Heart right ventricle (tissue), 16 donors: Measurements from ENCODE around the gene SERPINB11. TPM values are rescaled to one million over a fixed set of nuclear protein-coding genes. Genes with fewer than 3 reads are reported as not detected.

Experiments
- ATAC-seq, 8 donors: fragments of 200-7000 bp; cut with Tn5 transposase; one replicate each; pipeline ENCODE4 v1.9.1; 2020; ENCODE audit warnings: mild to moderate bottlenecking in 8 of 8, moderate library complexity in 8 of 8, moderate number of reproducible peaks in 1 of 8
- DNase-seq, 2 donors: peaks; one replicate each; pipeline ENCODE4 v3.0.0-alpha.2; 2020
- H3K27ac ChIP-seq, 10 donors: fragments of 200-600 bp; sonication (generic) in 2 of 10; one replicate each; pipeline versions ENCODE4 v1.5.0 to v1.8.0; 2020 to 2022; ENCODE audit warnings: mild to moderate bottlenecking in 3 of 10
- H3K27me3 ChIP-seq, 7 donors: fragments of 200-600 bp; one replicate each; pipeline ENCODE4 v1.8.0; 2021 to 2022; ENCODE audit warnings: mild to moderate bottlenecking in 2 of 7
- H3K36me3 ChIP-seq, 9 donors: fragments of 200-600 bp; sonication (generic) in 1 of 9; one replicate each; pipeline versions ENCODE4 v1.5.0 to v1.8.0; 2020 to 2022; ENCODE audit warnings: mild to moderate bottlenecking in 2 of 9
- H3K4me1 ChIP-seq, 9 donors: fragments of 200-600 bp; sonication (generic) in 1 of 9; one replicate each; pipeline versions ENCODE4 v1.5.0 to v1.8.0; 2020 to 2022; ENCODE audit warnings: mild to moderate bottlenecking in 4 of 9
- H3K4me3 ChIP-seq, 10 donors: fragments of 200-600 bp; sonication (generic) in 2 of 10; one replicate each; pipeline versions ENCODE4 v1.5.0 to v1.8.0; 2020 to 2022; ENCODE audit warnings: mild to moderate bottlenecking in 7 of 10, moderate library complexity in 2 of 10
- H3K9me3 ChIP-seq, 11 donors: fragments of 200-600 bp in 10 of 11; sonication (generic) in 2 of 11; one replicate each; pipeline versions ENCODE4 v1.5.0 to v1.8.0; 2013 to 2022; ENCODE audit warnings: mild to moderate bottlenecking in 2 of 11, control low read depth in 1 of 11, moderate library complexity in 1 of 11
- CTCF ChIP-seq, 9 donors: fragments of 200-600 bp; sonication (generic) in 2 of 9; IDR thresholded peaks; one replicate each; pipeline versions ENCODE4 v1.5.0 to v1.8.0; 2021 to 2022; ENCODE audit warnings: antibody characterized with exemption in 9 of 9, mild to moderate bottlenecking in 5 of 9, moderate library complexity in 1 of 9
- WGBS, 2 donors: extraction: QIAGEN DNeasy Blood & Tissue Kit; methylation state at CpG; one replicate each; pipeline ENCODE4 v1.1.7; 2013; ENCODE audit warnings: inconsistent platforms in 1 of 2; 5-methylcytosine and 5-hydroxymethylcytosine counted together
- intact Hi-C, 10 donors: fragments of 100-400 bp; cut with DNase I; formaldehyde crosslinking; loops; one replicate each; pipeline versions ENCODE4 v1.11.1 to v1.14.2; 2022
- polyA plus RNA-seq, 2 donors: library from polyadenylated mRNA; stranded (reverse); fragments of 200-250 nt; gene quantifications; one replicate each; pipeline ENCODE4 v1.2.3, GENCODE V29; 2013
- total RNA-seq, 10 donors: library from RNA; stranded (reverse); fragmentation: NEBNext Ultra II Directional in 3 of 10; extraction: Animal tissue kit (Norgen Biotek cat#: 25700) in 3 of 10; gene quantifications; one replicate each; pipeline versions ENCODE4 v1.2.1 to v1.2.4, GENCODE V29; 2021 to 2023
- donor health status: Arrhythmogenic right ventricular cardiomyopathy.
- donor health status: ischemic (EF 13 %, LVEDD 7.1; RV severe dilation, severe dysfunction).
- donor health status: healthy with polysubstance abuse.
- donor health status: DM: no; HTN: yes; CAD: no.
- donor health status: DM: no; HTN: no; CAD: no.
- donor health status: ischemic (EF 25% LVEDD 6.9; RV normal size, moderate dysfunction).
- donor health status: ischemic (EF 25% LVEDD 5.7; RV mildly dilated, moderate dysfunction).
- donor health status: healthy.
- donor health status: DM: yes; HTN: yes; CAD: no.
- donor health status: Ischemic cardiomyopathy.
- donor health status: ischemic (EF 35%, LVEDD 5.7; RV mildly dilated, moderate dysfunction).
- donor health status: nonischemic (EF 11% LVEDD 7.7; RV severe dilation, severe dysfunction).
- donor health status: DM: yes; HTN: yes; CAD: no.
- donor health status: PGD.
- donor health status: ischemic (EF 29% LVEDD 5.4; RV normal size, mild dysfunction).
- donor health status: nonischemic (EF 23%, LVEDD 6.1; RV moderate dilation, normal function).

Gene SERPINB11
- total and polyA plus RNA-seq, 12 donors: not detected

- no peaks in the 10 kb centered on the region for H3K4me1 ChIP-seq
- H3K27ac ChIP-seq: no peak overlapping the region
- no peak for TF ChIP-seq CTCF (IDR thresholded peaks at IDR 0.05)
- no peaks in the 10 kb centered on the region for H3K36me3 ChIP-seq
- H3K9me3 ChIP-seq: peaks cover 0 to 22% (median 7%) of the 10 kb centered on the region in 11 donors
- WGBS, 2 donors: 71 to 74% methylated on average over 1 of the region's 1 CpG
- intact Hi-C loops: no loop called here
- DNase-seq (no peak), ATAC-seq (no peak)
- no peaks in the 10 kb centered on the region for H3K27me3 ChIP-seq
- no peak overlapping the region for H3K4me3 ChIP-seq
Measured at GRCh38 chr18:63762518-63762917, 59.8 kb downstream of the SERPINB11 start.

GRCh38 chr18:63763831-63764600, 61.3 kb downstream of the SERPINB11 start:
- H3K27ac ChIP-seq: no peak overlapping the region
- ATAC-seq (no peak), DNase-seq (no peak)
- no peaks in the 10 kb centered on the region for H3K4me1 ChIP-seq
- no peak for TF ChIP-seq CTCF (IDR thresholded peaks at IDR 0.05)
- peaks cover 0 to 22% (median 7%) of the 10 kb centered on the region in 11 donors for H3K9me3 ChIP-seq
- WGBS, 2 donors: 71 to 75% methylated on average over 3 of the region's 3 CpGs
- no peaks in the 10 kb centered on the region for H3K36me3 ChIP-seq
- no peak overlapping the region for H3K4me3 ChIP-seq
- intact Hi-C loops: no loop called here
- H3K27me3 ChIP-seq: peaks cover 0 to 4% (median 0%) of the 10 kb centered on the region in 7 donors

DNA sequence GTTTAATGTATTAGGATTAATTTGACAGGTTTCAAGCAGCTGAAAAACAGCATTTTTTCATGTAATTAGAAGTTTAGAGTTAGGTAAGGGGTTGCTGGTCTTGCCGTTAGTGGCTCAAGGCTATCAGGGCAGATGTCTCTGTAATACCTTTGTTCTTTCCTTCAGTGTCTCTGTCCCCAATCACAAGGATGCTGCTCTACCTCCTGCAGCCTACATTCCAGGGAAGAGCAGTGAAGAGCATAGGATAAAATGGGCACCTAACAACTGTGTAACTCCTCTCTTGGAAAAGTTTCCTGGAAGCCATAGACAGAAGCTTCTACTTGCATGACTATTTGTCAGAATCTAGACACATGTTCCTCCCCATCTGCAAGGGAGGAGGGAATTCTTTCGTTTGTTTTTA, 63.1 kb downstream of the SERPINB11 start:
- H3K27ac ChIP-seq: no peak overlapping the region
- no peaks in the 10 kb centered on the region for H3K4me1 ChIP-seq
- peaks cover 0 to 4% (median 0%) of the 10 kb centered on the region in 7 donors for H3K27me3 ChIP-seq
- intact Hi-C loops: no loop called here
- no peak for TF ChIP-seq CTCF (IDR thresholded peaks at IDR 0.05)
- no peak for DNase-seq
- H3K9me3 ChIP-seq: peaks cover 0 to 5% (median 0%) of the 10 kb centered on the region in 11 donors
- H3K36me3 ChIP-seq: no peaks in the 10 kb centered on the region
- no peak overlapping the region for H3K4me3 ChIP-seq
- 69 to 71% methylated on average over 2 of the region's 2 CpGs for WGBS, 2 donors
- no peak for ATAC-seq

Other genes starting within 250 kb of the SERPINB11 start
- not detected for gene SERPINB5, start 226.0 kb upstream of the SERPINB11 start, total RNA-seq
- gene SERPINB5, start 226.0 kb upstream of the SERPINB11 start, polyA plus RNA-seq: under 1 TPM in 1 of 2 donors, not detected in 1; 0.03 TPM
- not detected for gene SERPINB12, start 160.6 kb upstream of the SERPINB11 start, total RNA-seq
- gene SERPINB12, start 160.6 kb upstream of the SERPINB11 start, polyA plus RNA-seq: not detected
- gene SERPINB13, start 115.6 kb upstream of the SERPINB11 start, total RNA-seq: not detected
- gene SERPINB13, start 115.6 kb upstream of the SERPINB11 start, polyA plus RNA-seq: under 1 TPM in 1 of 2 donors, not detected in 1; 0.04 TPM
- gene SERPINB4, start 58.7 kb upstream of the SERPINB11 start, total RNA-seq: not detected
- gene SERPINB4, start 58.7 kb upstream of the SERPINB11 start, polyA plus RNA-seq: under 1 TPM in 1 of 2 donors, not detected in 1; 0.10 TPM
- gene SERPINB3, start 41.1 kb upstream of the SERPINB11 start, total RNA-seq: not detected
- gene SERPINB3, start 41.1 kb upstream of the SERPINB11 start, polyA plus RNA-seq: under 1 TPM in 1 of 2 donors, not detected in 1; 0.14 TPM
- gene SERPINB7, start 72.5 kb downstream of the SERPINB11 start, total RNA-seq: not detected
- gene SERPINB7, start 72.5 kb downstream of the SERPINB11 start, polyA plus RNA-seq: not detected
- gene SERPINB2, start 184.7 kb downstream of the SERPINB11 start, total RNA-seq: under 1 TPM in 2 of 10 donors, not detected in 8; 0.14 to 0.20 TPM
- gene SERPINB2, start 184.7 kb downstream of the SERPINB11 start, polyA plus RNA-seq: under 1 TPM in 1 of 2 donors, not detected in 1; 0.12 TPM
- gene SERPINB10, start 205.0 kb downstream of the SERPINB11 start, total RNA-seq: not detected
- gene SERPINB10, start 205.0 kb downstream of the SERPINB11 start, polyA plus RNA-seq: not detected
- under 1 TPM in 3 of 10 donors, not detected in 7; 0.13 to 0.88 (median 0.57) TPM for gene HMSD, start 246.3 kb downstream of the SERPINB11 start, total RNA-seq
- gene HMSD, start 246.3 kb downstream of the SERPINB11 start, polyA plus RNA-seq: under 1 TPM in 1 of 2 donors, not detected in 1; 0.03 TPM